HFFc6 (cell line): ENCODE measurements around the gene PLBD1. TPM values are rescaled to one million over a fixed set of nuclear protein-coding genes. Genes with fewer than 3 reads are reported as not detected.

Experiments used
- DNase-seq: peaks from one replicate; pipeline ENCODE4 v3.0.0-alpha.2; 2018
- H3K27ac Mint-ChIP-seq: 2 replicates; pipeline ENCODE4 v1.8.0; 2020; ENCODE audit warnings: mild to moderate bottlenecking, mixed read lengths
- H3K27me3 Mint-ChIP-seq: 2 replicates; pipeline ENCODE4 v1.8.0; 2021; ENCODE audit warnings: mild to moderate bottlenecking, moderate library complexity, mixed read lengths; ENCODE audit not compliant: insufficient read depth
- H3K36me3 Mint-ChIP-seq: 2 replicates; pipeline ENCODE4 v1.8.0; 2021; ENCODE audit warnings: low read depth, mixed read lengths
- H3K4me1 Mint-ChIP-seq: 2 replicates; pipeline ENCODE4 v1.8.0; 2020; ENCODE audit warnings: low read depth, mixed read lengths
- H3K4me3 Mint-ChIP-seq: 2 replicates; pipeline ENCODE4 v1.8.0; 2020; ENCODE audit warnings: mild to moderate bottlenecking, moderate library complexity, mixed read lengths
- H3K9me3 Mint-ChIP-seq: 2 replicates; pipeline ENCODE4 v1.8.0; 2020; ENCODE audit warnings: mild to moderate bottlenecking, mixed read lengths
- CTCF ChIP-seq: fragments of 200-600 bp; sonication (generic); IDR thresholded peaks from 2 replicates; pipeline ENCODE4 v1.5.0; 2021; ENCODE audit warnings: antibody characterized with exemption, mild to moderate bottlenecking
- total RNA-seq, 6 experiments: library from RNA; stranded (reverse); fragmentation: NEBNext Ultra II Directional; extraction: Animal tissue kit (Norgen Biotek cat#: 25700); gene quantifications; 2 replicates in 1 of 6; 3 replicates in 5 of 6; pipeline ENCODE4 v1.2.3, GENCODE V29; 2021

PLBD1 gene
- total RNA-seq, 6 experiments from 2014 or later: not detected

GRCh38 chr12:14479004-14479403, 88.7 kb downstream of the PLBD1 start:
- Mint-ChIP-seq H3K4me3 (no peak overlapping the region), H3K27ac (no peak overlapping the region), H3K36me3 (peaks cover 48% of the 10 kb centered on the region), H3K27me3 (no peaks in the 10 kb centered on the region; the same call in 1 of the 2 replicates), H3K9me3 (peaks cover 18% of the 10 kb centered on the region), H3K4me1 (no peaks in the 10 kb centered on the region)
- TF ChIP-seq CTCF: no peak
- DNase-seq: no peak

DNA sequence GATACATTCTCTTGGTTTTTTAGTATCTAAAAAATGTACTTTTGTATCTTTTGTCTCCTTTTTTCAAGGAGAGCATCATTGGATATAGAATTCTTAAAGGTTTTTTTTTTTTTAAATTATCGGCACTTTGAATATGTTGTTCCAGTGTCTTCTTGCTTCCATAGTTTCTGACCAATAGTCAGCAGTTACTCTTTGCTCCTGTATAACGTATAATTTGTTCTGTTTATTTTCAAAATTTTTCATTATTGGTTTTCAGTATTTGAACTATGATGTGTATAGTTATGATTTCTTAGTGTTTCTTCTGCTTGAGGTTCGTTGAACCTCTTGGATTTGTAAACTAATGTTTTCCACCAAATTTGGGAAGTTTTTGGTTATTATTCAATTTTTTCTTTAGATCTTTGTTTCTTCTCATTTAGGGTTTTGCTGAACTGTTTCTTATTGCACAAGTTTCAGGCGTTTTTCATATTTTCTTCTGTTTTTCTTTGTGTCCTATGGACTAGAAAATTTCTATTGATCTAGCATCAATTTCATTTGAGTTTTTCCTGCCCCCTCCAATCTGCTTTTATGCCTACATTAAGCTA, 93.9 kb downstream of the PLBD1 start:
- H3K4me1 Mint-ChIP-seq: no peaks in the 10 kb centered on the region
- TF ChIP-seq CTCF: no peak
- peaks cover 37% of the 10 kb centered on the region for H3K9me3 Mint-ChIP-seq
- H3K27ac Mint-ChIP-seq: no peak overlapping the region
- peak; percentile 13 for DNase-seq
- no peak overlapping the region for H3K4me3 Mint-ChIP-seq
- H3K36me3 Mint-ChIP-seq: peaks cover 63% of the 10 kb centered on the region
- H3K27me3 Mint-ChIP-seq: no peaks in the 10 kb centered on the region

DNA sequence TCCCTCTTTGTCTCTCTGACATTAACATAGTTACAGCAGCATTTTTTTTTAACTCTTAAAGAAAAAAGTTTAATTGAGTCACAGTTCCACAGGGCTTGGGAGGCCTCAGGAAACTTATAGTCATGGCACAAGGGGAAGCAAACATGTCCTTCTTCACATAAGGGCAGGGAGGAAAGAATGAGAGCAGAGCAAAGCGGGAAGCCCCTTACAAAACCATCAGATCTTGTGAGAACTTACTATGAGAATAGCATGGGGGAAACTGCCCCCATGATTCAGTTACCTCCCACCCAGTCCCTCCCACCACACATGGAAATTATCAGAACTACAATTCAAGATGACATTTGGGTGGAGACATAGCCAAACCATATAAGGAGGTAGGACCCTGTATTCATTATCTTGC, 96.2 kb downstream of the PLBD1 start:
- no peak overlapping the region for H3K4me3 Mint-ChIP-seq
- H3K27me3 Mint-ChIP-seq: no peaks in the 10 kb centered on the region
- peaks cover 73% of the 10 kb centered on the region for H3K36me3 Mint-ChIP-seq
- H3K9me3 Mint-ChIP-seq: peaks cover 37% of the 10 kb centered on the region
- H3K4me1 Mint-ChIP-seq: peaks cover 8% of the 10 kb centered on the region
- no peak for TF ChIP-seq CTCF
- DNase-seq: no peak
- H3K27ac Mint-ChIP-seq: no peak overlapping the region

- DNase-seq: no peak
- no peak for TF ChIP-seq CTCF
- no peaks in the 10 kb centered on the region for H3K9me3 Mint-ChIP-seq
- H3K27me3 Mint-ChIP-seq: no peaks in the 10 kb centered on the region
- H3K27ac Mint-ChIP-seq: no peak overlapping the region
- H3K36me3 Mint-ChIP-seq: peaks cover 17% of the 10 kb centered on the region
- peaks cover 7% of the 10 kb centered on the region for H3K4me1 Mint-ChIP-seq
- no peak overlapping the region for H3K4me3 Mint-ChIP-seq
Measured at GRCh38 chr12:14460212-14460841, 107.4 kb downstream of the PLBD1 start.

GRCh38 chr12:14454098-14454907, 113.4 kb downstream of the PLBD1 start:
- Mint-ChIP-seq H3K36me3 (peaks cover 28% of the 10 kb centered on the region; the same call in 1 of the 2 replicates), H3K9me3 (no peaks in the 10 kb centered on the region), H3K4me1 (peaks cover 19% of the 10 kb centered on the region), H3K27me3 (no peaks in the 10 kb centered on the region), H3K4me3 (no peak overlapping the region), H3K27ac (no peak overlapping the region)
- peak; percentile 50 for DNase-seq
- peak; percentile 74 for TF ChIP-seq CTCF

Other genes starting within 250 kb of the PLBD1 start
- 10 to 100 TPM; 38.3 to 47.3 (median 41.7) TPM for gene ATF7IP, start 202.2 kb downstream of the PLBD1 start, total RNA-seq
- gene GUCY2C, start 128.7 kb upstream of the PLBD1 start, total RNA-seq: under 1 TPM in 1 of 6 experiments, not detected in 5; 0.06 TPM
- gene WBP11, start 235.6 kb upstream of the PLBD1 start, total RNA-seq: 10 to 100 TPM; 50.5 to 69.0 (median 60.8) TPM
- under 1 TPM; 0.38 to 0.83 (median 0.64) TPM for gene C12orf60, start 235.8 kb upstream of the PLBD1 start, total RNA-seq
- under 1 TPM; 0.07 to 0.26 (median 0.13) TPM for gene SMCO3, start 246.3 kb upstream of the PLBD1 start, total RNA-seq